Stomach (tissue), 9 donors: ENCODE measurements around the gene SLC26A1. TPM values are rescaled to one million over a fixed set of nuclear protein-coding genes. Genes with fewer than 3 reads are reported as not detected.

Source experiments
- DNase-seq, 2 donors: peaks; one replicate each; pipeline versions ENCODE4 v3.0.0 to v3.0.0-alpha.2; 2013 to 2019
- H3K27ac ChIP-seq, 5 donors: fragments of 200-600 bp in 4 of 5; sonication (generic) in 4 of 5; one replicate each; pipeline ENCODE4 v1.5.1; 2013 to 2019; ENCODE audit warnings: mild to moderate bottlenecking in 1 of 5, moderate library complexity in 1 of 5
- H3K27me3 ChIP-seq, 3 donors: fragments of 200-600 bp; sonication (generic); one replicate each; pipeline ENCODE4 v1.5.1; 2017 to 2019; ENCODE audit warnings: mixed run types in 1 of 3
- H3K36me3 ChIP-seq, 4 donors: fragments of 200-600 bp; sonication (generic); 1 replicate in 3 of 4; 2 replicates in 1 of 4; pipeline ENCODE4 v1.5.1; 2016 to 2019
- H3K4me1 ChIP-seq, 4 donors: fragments of 200-600 bp; sonication (generic); one replicate each; pipeline ENCODE4 v1.5.1; 2016 to 2019
- H3K4me3 ChIP-seq, 4 donors: fragments of 200-600 bp; sonication (generic) in 3 of 4; one replicate each; pipeline ENCODE4 v1.5.1; 2016 to 2019; ENCODE audit warnings: mild to moderate bottlenecking in 1 of 4
- H3K9me3 ChIP-seq, 4 donors: fragments of 200-600 bp; sonication (generic); one replicate each; pipeline ENCODE4 v1.5.1; 2016 to 2019
- CTCF ChIP-seq, 7 experiments: fragments of 450-650 bp in 4 of 7; fragments of 200-600 bp in 3 of 7; sonication (generic) in 3 of 7; IDR thresholded peaks; one replicate each; pipeline ENCODE4 v1.5.1; 2016 to 2019; ENCODE audit warnings: antibody characterized with exemption in 7 of 7, control low read depth in 2 of 7, mild to moderate bottlenecking in 1 of 7
- EP300 ChIP-seq: sonication (generic); formaldehyde crosslinking; IDR thresholded peaks from one replicate; pipeline ENCODE4 v1.6.1; 2017; ENCODE audit warnings: antibody characterized with exemption
- POLR2A ChIP-seq, 4 donors: fragments of 450-650 bp; IDR thresholded peaks; one replicate each; pipeline ENCODE4 v1.6.1; 2016; ENCODE audit warnings: antibody characterized with exemption in 4 of 4, control low read depth in 2 of 4, mild to moderate bottlenecking in 1 of 4, moderate library complexity in 1 of 4
- POLR2AphosphoS5 ChIP-seq, 3 donors: sonication (generic); formaldehyde crosslinking; IDR thresholded peaks; one replicate each; pipeline ENCODE4 v1.6.1; 2016; ENCODE audit warnings: antibody characterized with exemption in 3 of 3
- WGBS, 5 donors: extraction: QIAGEN DNeasy Blood & Tissue Kit in 3 of 5; methylation state at CpG; one replicate each; pipeline versions ENCODE4 v1.1.5 to v1.1.7; 2013 to 2018; 5-methylcytosine and 5-hydroxymethylcytosine counted together
- intact Hi-C: fragments of 100-400 bp; cut with DNase I; formaldehyde crosslinking; loops from one replicate; pipeline ENCODE4 v1.15.1; 2023; ENCODE audit warnings: low total_unique reads
- polyA plus RNA-seq, 3 donors: library from polyadenylated mRNA; stranded (reverse); fragments of 200-250 nt; gene quantifications; one replicate each; pipeline ENCODE4 v1.2.3, GENCODE V29; 2013
- total RNA-seq, 5 donors: library from RNA; depleted of rRNA; stranded (reverse); fragments of >200 nt; gene quantifications; one replicate each; pipeline versions ENCODE4 v1.1.0 to v1.2.3, GENCODE V29; 2014 to 2016
- donor health status: healthy with polysubstance abuse.
- donor health status: Bipolar disorder and iron deficiency.
- donor health status: healthy.

Gene SLC26A1
- total and polyA plus RNA-seq, 8 donors = 0.18 to 8.9 (median 3.5) TPM; not detected in 3

GRCh38 chr4:971666-972500 is 21.3 kb downstream of the SLC26A1 start:
- Histone ChIP-seq H3K9me3 (no peaks in the 10 kb centered on the region), H3K27me3 (peaks cover 0 to 16% (median 0%) of the 10 kb centered on the region in 3 donors), H3K4me1 (peaks cover 39 to 59% (median 53%) of the 10 kb centered on the region in 4 donors), H3K36me3 (peaks cover 0 to 6% (median 5%) of the 10 kb centered on the region in 4 donors), H3K27ac (peak overlapping the region in 1 of 5 donors; percentile 58), H3K4me3 (peak overlapping the region; percentile 75 to 98 (median 78))
- peak in 1 of 2 donors; percentile 74 for DNase-seq
- 32 to 52% (median 41%) methylated on average over 9 to 24 of the region's 24 CpGs for WGBS, 5 donors
- TF ChIP-seq POLR2AphosphoS5 (IDR thresholded peaks at IDR 0.05) (no peak), EP300 (no peak), CTCF (IDR thresholded peaks at IDR 0.05) (no peak), POLR2A (IDR thresholded peaks at IDR 0.05) (no peak)
- intact Hi-C loops = loop anchor here (5.0 kb wide), 1 partner anchor 35 kb away; no protein-coding TSS in a partner anchor

GRCh38 chr4:970854-971520 is 22.2 kb downstream of the SLC26A1 start:
- DNase-seq = no peak
- TF ChIP-seq POLR2AphosphoS5 (IDR thresholded peaks at IDR 0.05) = no peak
- no peak for TF ChIP-seq EP300
- TF ChIP-seq CTCF (IDR thresholded peaks at IDR 0.05) = no peak
- TF ChIP-seq POLR2A (IDR thresholded peaks at IDR 0.05) = no peak

GRCh38 chr4:970046-970745 is 23.0 kb downstream of the SLC26A1 start:
- no peak for DNase-seq
- whole genome bisulfite sequencing, 5 donors = 90 to 95% (median 92%) methylated on average over 11 to 25 of the region's 25 CpGs
- Histone ChIP-seq H3K4me1 (peaks cover 39 to 59% (median 53%) of the 10 kb centered on the region in 4 donors), H3K4me3 (no peak overlapping the region), H3K36me3 (peaks cover 13 to 23% (median 22%) of the 10 kb centered on the region in 4 donors), H3K9me3 (no peaks in the 10 kb centered on the region), H3K27me3 (peaks cover 0 to 16% (median 0%) of the 10 kb centered on the region in 3 donors), H3K27ac (no peak overlapping the region)
- intact Hi-C loops = loop anchor here (5.0 kb wide), 1 partner anchor 33 kb away; no protein-coding TSS in a partner anchor
- TF ChIP-seq POLR2A (IDR thresholded peaks at IDR 0.05) (no peak), POLR2AphosphoS5 (IDR thresholded peaks at IDR 0.05) (no peak), CTCF (IDR thresholded peaks at IDR 0.05) (no peak), EP300 (no peak)

More at GRCh38 chr4:970854-971520, 22.2 kb downstream of the SLC26A1 start:
- intact Hi-C loops = loop anchor here (5.0 kb wide), 1 partner anchor 34 kb away; no protein-coding TSS in a partner anchor
- H3K27me3 ChIP-seq = peaks cover 0 to 16% (median 0%) of the 10 kb centered on the region in 3 donors
- 73 to 85% (median 81%) methylated on average over 16 to 17 of the region's 17 CpGs for WGBS, 5 donors
- no peaks in the 10 kb centered on the region for H3K9me3 ChIP-seq
- H3K4me3 ChIP-seq = no peak overlapping the region
- no peak overlapping the region for H3K27ac ChIP-seq
- peaks cover 7 to 15% (median 14%) of the 10 kb centered on the region in 4 donors for H3K36me3 ChIP-seq
- H3K4me1 ChIP-seq = peaks cover 39 to 59% (median 53%) of the 10 kb centered on the region in 4 donors
